MCF 10A (cell line): ENCODE results near the gene DIP2C. TPM values are rescaled to one million over a fixed set of nuclear protein-coding genes. Genes with fewer than 3 reads are reported as not detected.
"Not testable (repeated sequence)": the region's sequence is repeated elsewhere in the genome, so short reads cannot be mapped to it uniquely, and the experiment has no call there.

Source experiments
- BruUV-seq: library from RNA; stranded (reverse); fragments of 400-500 nt; replicated peaks from 2 replicates; lab custom pipeline; 2021; lab: Mats Ljungman, UMichigan
- CTCF ChIA-PET: fragments of 300-600 bp; sonication (Branson Sonifier 250); formaldehyde crosslinking; extraction: SDS; loops from one replicate; lab custom pipeline; 2021; ENCODE audit warnings: antibody characterized with exemption, inconsistent platforms; lab: Yijun Ruan, JAX
- POLR2A ChIA-PET: fragments of 300-600, 350-650 bp; sonication (Branson Sonifier 250); formaldehyde crosslinking; extraction: SDS; loops from one replicate; lab custom pipeline; 2020; ENCODE audit warnings: antibody characterized with exemption, inconsistent platforms; lab: Yijun Ruan, JAX
- DNase-seq: peaks from one replicate; pipeline ENCODE4 v3.0.0-alpha.2; 2018; ENCODE audit not compliant: unreplicated experiment
- H3K27ac Mint-ChIP-seq: one replicate; pipeline ENCODE4 v1.8.0; 2022; ENCODE audit warnings: mild to moderate bottlenecking, low read depth, mixed read lengths; ENCODE audit not compliant: unreplicated experiment
- H3K27me3 Mint-ChIP-seq: one replicate; pipeline ENCODE4 v1.8.0; 2022; ENCODE audit warnings: mixed read lengths; ENCODE audit not compliant: insufficient read depth, unreplicated experiment
- H3K36me3 Mint-ChIP-seq: one replicate; pipeline ENCODE4 v1.8.0; 2022; ENCODE audit warnings: mild to moderate bottlenecking, moderate library complexity, mixed read lengths; ENCODE audit not compliant: insufficient read depth, unreplicated experiment
- H3K4me1 Mint-ChIP-seq: one replicate; pipeline ENCODE4 v1.8.0; 2022; ENCODE audit warnings: mixed read lengths; ENCODE audit not compliant: insufficient read depth, unreplicated experiment
- H3K4me3 Mint-ChIP-seq: one replicate; pipeline ENCODE4 v1.8.0; 2022; ENCODE audit warnings: mild to moderate bottlenecking, moderate library complexity, mixed read lengths; ENCODE audit not compliant: unreplicated experiment
- H3K9me3 Mint-ChIP-seq: one replicate; pipeline ENCODE4 v1.8.0; 2022; ENCODE audit warnings: mixed read lengths; ENCODE audit not compliant: unreplicated experiment
- intact Hi-C: fragments of 100-400 bp; cut with micrococcal nuclease; formaldehyde crosslinking; loops from 2 replicates; pipeline ENCODE4 v1.14.1; 2022
- total RNA-seq: library from RNA; stranded (reverse); gene quantifications from 2 replicates; pipeline ENCODE4 v1.2.3, GENCODE V29; 2022
- TF ChIP-seq, protein P1 (sequence below): fragments of 200-600 bp; IDR thresholded peaks from one replicate; pipeline ENCODE4 v1.8.0; 2022; ENCODE audit warnings: antibody characterized with exemption, mild to moderate bottlenecking; ENCODE audit not compliant: unreplicated experiment

DIP2C gene
- total RNA-seq, 1 experiment from 2014 or later: 0.37 TPM

DNA sequence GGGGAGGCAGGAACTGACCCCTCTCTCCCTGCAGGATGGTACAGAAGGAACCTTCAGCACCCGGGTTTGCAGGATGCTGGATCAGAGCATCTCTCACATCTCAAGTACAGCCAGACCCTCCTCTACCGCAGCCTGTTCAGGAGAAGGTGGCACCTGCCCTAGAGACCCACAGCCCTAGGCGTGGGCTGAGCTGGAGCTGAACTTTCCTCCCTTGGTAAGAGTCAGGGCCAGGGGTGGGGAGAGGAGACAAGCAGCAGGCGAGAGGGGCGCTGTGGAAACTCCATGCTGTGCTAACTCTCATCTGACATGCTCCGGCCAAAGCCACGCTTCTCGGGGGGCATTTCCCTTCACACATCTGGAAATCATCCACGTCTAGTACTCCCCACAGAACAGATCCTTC, 154.4 kb downstream of the DIP2C start:
- no peaks in the 10 kb centered on the region for H3K4me1 Mint-ChIP-seq
- H3K36me3 Mint-ChIP-seq: no peaks in the 10 kb centered on the region
- POLR2A ChIA-PET: no interaction called here
- TF ChIP-seq, protein P1, sequence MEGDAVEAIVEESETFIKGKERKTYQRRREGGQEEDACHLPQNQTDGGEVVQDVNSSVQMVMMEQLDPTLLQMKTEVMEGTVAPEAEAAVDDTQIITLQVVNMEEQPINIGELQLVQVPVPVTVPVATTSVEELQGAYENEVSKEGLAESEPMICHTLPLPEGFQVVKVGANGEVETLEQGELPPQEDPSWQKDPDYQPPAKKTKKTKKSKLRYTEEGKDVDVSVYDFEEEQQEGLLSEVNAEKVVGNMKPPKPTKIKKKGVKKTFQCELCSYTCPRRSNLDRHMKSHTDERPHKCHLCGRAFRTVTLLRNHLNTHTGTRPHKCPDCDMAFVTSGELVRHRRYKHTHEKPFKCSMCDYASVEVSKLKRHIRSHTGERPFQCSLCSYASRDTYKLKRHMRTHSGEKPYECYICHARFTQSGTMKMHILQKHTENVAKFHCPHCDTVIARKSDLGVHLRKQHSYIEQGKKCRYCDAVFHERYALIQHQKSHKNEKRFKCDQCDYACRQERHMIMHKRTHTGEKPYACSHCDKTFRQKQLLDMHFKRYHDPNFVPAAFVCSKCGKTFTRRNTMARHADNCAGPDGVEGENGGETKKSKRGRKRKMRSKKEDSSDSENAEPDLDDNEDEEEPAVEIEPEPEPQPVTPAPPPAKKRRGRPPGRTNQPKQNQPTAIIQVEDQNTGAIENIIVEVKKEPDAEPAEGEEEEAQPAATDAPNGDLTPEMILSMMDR: no peak
- no peaks in the 10 kb centered on the region for H3K9me3 Mint-ChIP-seq
- CTCF ChIA-PET: no interaction called here
- no peak overlapping the region for H3K4me3 Mint-ChIP-seq
- H3K27me3 Mint-ChIP-seq: peaks cover 73% of the 10 kb centered on the region
- intact Hi-C loops: no loop called here
- no peak for DNase-seq
- no peak overlapping the region for H3K27ac Mint-ChIP-seq
- no TSS peak for BruUV-seq

DNA sequence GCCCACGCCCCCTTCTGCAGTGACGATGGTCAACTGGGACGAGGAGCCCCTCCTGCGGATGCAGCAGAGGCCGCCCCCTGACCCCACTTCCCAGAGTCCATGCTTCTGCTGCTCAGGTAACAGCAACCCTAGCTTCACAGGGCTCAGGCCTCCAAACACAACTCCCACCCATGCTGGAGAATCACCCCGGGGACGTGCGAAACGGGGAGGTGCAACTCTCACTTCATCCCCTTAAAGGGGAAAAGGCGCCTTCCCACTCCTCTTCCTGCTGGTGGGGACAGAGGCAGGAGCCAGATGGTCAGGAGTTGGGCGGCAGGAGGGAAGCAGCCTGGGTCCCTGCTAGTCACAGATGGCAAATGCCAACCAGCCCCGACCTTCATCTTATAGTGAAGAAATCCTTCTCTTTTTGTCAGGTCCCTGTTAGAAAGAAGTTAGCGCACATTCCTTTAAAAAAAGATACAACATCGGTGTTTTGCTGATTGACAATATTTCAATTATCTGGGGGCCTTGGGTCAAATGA, 155.4 kb downstream of the DIP2C start:
- no peaks in the 10 kb centered on the region for H3K36me3 Mint-ChIP-seq
- BruUV-seq: no TSS peak
- peaks cover 70% of the 10 kb centered on the region for H3K27me3 Mint-ChIP-seq
- no peak for DNase-seq
- TF ChIP-seq, protein P1: no peak
- CTCF ChIA-PET: no interaction called here
- H3K4me1 Mint-ChIP-seq: no peaks in the 10 kb centered on the region
- POLR2A ChIA-PET: no interaction called here
- intact Hi-C loops: no loop called here
- no peak overlapping the region for H3K27ac Mint-ChIP-seq
- no peak overlapping the region for H3K4me3 Mint-ChIP-seq
- H3K9me3 Mint-ChIP-seq: no peaks in the 10 kb centered on the region

DNA sequence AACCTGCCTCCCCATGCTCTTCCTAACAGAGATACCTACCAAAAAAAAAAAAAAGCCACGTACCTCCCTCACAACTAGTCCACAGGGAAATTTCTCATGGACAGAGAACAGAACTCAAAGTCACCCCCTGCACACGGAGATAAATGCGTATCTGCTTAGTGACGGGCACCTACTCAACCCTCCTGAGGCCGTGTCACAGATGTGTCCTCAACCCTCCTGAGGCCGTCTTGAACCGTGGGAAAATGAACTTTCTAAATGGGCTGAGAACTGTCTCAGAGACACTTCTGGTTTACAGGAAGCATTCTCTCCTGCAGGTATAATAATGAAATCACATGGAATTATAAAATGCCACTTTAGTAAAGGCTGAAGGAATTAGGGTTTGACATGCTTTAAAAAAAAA, 155.9 kb downstream of the DIP2C start:
- DNase-seq: no peak
- no peaks in the 10 kb centered on the region for H3K36me3 Mint-ChIP-seq
- H3K9me3 Mint-ChIP-seq: no peaks in the 10 kb centered on the region
- no peaks in the 10 kb centered on the region for H3K4me1 Mint-ChIP-seq
- intact Hi-C loops: no loop called here
- CTCF ChIA-PET: no interaction called here
- H3K27me3 Mint-ChIP-seq: peaks cover 70% of the 10 kb centered on the region
- POLR2A ChIA-PET: no interaction called here
- TF ChIP-seq, protein P1: no peak
- no peak overlapping the region for H3K4me3 Mint-ChIP-seq
- H3K27ac Mint-ChIP-seq: no peak overlapping the region
- no TSS peak for BruUV-seq

DNA sequence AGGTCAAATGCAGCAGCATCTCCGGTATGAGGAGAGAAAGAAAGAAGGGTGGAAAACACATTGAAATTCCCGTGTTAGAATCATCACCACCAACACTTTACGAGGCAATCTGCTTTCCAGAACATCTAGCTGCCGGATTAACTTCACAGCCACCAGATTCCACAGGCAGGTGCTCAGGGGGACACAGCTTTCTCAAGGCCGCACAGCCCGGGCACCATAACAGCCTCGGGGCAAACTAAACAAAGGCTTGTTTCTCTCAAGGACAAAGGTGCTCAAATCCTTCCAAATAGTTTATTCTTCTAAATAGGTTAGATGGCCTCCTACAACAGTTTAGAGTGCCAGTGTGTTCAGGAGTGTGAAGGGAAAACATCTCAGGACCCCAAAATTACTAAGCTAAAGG, 156.3 kb downstream of the DIP2C start:
- Mint-ChIP-seq H3K4me1 (no peaks in the 10 kb centered on the region), H3K4me3 (no peak overlapping the region), H3K27me3 (peaks cover 70% of the 10 kb centered on the region), H3K9me3 (no peaks in the 10 kb centered on the region), H3K27ac (no peak overlapping the region), H3K36me3 (no peaks in the 10 kb centered on the region)
- ChIA-PET POLR2A (no interaction called here), CTCF (interaction anchor here (0.5 to 0.7 kb wide), 2 partner anchors 22 to 30 kb away, joined by 3 to 4 read pairs; no protein-coding TSS in a partner anchor)
- no peak for DNase-seq
- no TSS peak for BruUV-seq
- TF ChIP-seq, protein P1: no peak
- intact Hi-C loops: no loop called here

DNA sequence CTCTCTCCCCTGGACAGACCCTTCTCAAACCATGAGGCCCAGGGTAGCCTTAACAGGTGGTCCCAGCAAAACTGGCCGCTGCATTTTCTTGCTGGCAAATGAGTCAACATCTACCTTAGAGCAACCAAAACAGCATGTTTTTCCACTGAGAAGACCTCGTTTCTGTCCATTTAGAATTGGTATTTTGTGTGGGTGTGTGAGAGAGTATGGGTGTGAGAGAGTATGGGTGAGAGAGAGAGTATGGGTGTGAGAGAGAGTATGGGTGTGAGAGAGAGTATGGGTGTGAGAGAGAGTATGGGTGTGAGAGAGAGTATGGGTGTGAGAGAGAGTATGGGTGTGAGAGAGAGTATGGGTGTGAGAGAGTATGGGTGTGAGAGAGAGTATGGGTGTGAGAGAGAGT, 157.1 kb downstream of the DIP2C start:
- BruUV-seq, intact Hi-C loops, H3K4me1 Mint-ChIP-seq, POLR2A ChIA-PET, H3K4me3 Mint-ChIP-seq, H3K27ac Mint-ChIP-seq, CTCF ChIA-PET, H3K36me3 Mint-ChIP-seq, DNase-seq, H3K9me3 Mint-ChIP-seq: not testable (repeated sequence)
- H3K27me3 Mint-ChIP-seq: peaks cover 68% of the 10 kb centered on the region
